ENCODE data around the gene PUS10.

The PUS10 gene

DNA sequence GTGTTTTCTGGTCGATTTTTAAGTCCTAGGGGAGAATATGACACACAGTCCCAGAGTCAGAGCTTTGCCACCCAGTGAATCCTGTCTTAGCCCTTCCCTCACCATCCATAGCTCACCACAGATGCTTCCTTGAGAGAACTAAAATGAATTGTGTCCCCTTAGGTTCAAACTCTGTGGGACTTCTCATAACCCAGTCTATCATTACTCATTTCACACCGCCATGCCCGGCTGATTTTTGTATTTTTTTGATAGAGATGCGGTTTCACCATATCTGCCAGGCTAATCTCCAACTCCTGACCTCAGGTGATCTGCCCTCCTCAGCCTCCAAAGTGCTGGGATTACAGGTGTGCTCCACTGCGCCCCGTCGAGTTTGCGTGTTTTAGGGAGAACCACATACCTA lies 69.9 kb downstream of the PUS10 start:
- ATAC-seq (ENCODE audit: insufficient read depth, low read depth): no peak

DNA sequence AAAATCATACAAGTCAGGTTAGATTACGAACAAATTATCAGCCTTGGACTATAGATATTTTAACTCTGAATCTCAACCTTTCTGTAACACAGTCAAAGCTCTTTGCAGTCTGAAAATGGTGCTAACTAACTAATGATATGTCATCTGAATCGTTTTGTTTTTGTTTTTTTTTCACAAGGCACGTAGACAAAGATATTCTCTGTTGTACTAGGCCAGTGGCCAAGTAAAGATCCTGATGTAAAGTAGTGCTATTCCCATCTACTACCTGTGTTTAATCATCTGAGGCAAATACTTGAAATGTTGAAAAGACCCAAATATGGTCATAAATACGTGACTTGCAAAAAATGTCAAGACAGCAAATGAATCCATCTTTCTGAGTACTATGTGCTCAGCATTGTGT lies 71.0 kb downstream of the PUS10 start:
- TF ChIP-seq EZH2 (IDR thresholded peaks at IDR 0.05; ENCODE audit: borderline replicate concordance, low read depth, low read length, severe bottlenecking): no peak
- TF ChIP-seq, protein P1, sequence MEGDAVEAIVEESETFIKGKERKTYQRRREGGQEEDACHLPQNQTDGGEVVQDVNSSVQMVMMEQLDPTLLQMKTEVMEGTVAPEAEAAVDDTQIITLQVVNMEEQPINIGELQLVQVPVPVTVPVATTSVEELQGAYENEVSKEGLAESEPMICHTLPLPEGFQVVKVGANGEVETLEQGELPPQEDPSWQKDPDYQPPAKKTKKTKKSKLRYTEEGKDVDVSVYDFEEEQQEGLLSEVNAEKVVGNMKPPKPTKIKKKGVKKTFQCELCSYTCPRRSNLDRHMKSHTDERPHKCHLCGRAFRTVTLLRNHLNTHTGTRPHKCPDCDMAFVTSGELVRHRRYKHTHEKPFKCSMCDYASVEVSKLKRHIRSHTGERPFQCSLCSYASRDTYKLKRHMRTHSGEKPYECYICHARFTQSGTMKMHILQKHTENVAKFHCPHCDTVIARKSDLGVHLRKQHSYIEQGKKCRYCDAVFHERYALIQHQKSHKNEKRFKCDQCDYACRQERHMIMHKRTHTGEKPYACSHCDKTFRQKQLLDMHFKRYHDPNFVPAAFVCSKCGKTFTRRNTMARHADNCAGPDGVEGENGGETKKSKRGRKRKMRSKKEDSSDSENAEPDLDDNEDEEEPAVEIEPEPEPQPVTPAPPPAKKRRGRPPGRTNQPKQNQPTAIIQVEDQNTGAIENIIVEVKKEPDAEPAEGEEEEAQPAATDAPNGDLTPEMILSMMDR (IDR thresholded peaks at IDR 0.05; ENCODE audit: borderline replicate concordance, extremely low read depth, low read length, poor library complexity, severe bottlenecking): no peak
- no peak for DNase-seq
- H3K79me2 ChIP-seq (ENCODE audit: insufficient read depth, low read length): no peaks in the 10 kb centered on the region
- H2AFZ ChIP-seq (ENCODE audit: low read depth, low read length): no peak overlapping the region
- no peaks in the 10 kb centered on the region for H4K20me1 ChIP-seq (ENCODE audit: insufficient read depth, low read length)
- no peaks in the 10 kb centered on the region for H3K27me3 ChIP-seq (ENCODE audit: insufficient read depth, low read length, poor library complexity)
- ATAC-seq (ENCODE audit: insufficient read depth, low read depth): no peak
- no peak overlapping the region for H3K4me3 ChIP-seq (ENCODE audit: low read depth in 1 of 2, low read length in 2 of 2)
- no peak overlapping the region for H3K9ac ChIP-seq (ENCODE audit: low read depth, low read length)
- no peaks in the 10 kb centered on the region for H3K4me1 ChIP-seq (ENCODE audit: insufficient read depth, low read length)
- no peak overlapping the region for H3K4me2 ChIP-seq (ENCODE audit: insufficient read depth, low read length)
- no peak overlapping the region for H3K27ac ChIP-seq (ENCODE audit: low read length)
- H3K9me3 ChIP-seq (ENCODE audit: insufficient read depth, low read length, severe bottlenecking): no peaks in the 10 kb centered on the region
- peaks cover 3% of the 10 kb centered on the region; the same call in 1 of the 2 replicates for H3K36me3 ChIP-seq (ENCODE audit: insufficient read depth, low read length)

More for the DNA sequence above, 69.9 kb downstream of the PUS10 start:
- H3K9ac ChIP-seq (ENCODE audit: low read depth, low read length): no peak overlapping the region
- H3K79me2 ChIP-seq (ENCODE audit: insufficient read depth, low read length): no peaks in the 10 kb centered on the region
- H2AFZ ChIP-seq (ENCODE audit: low read depth, low read length): no peak overlapping the region
- no peak overlapping the region for H3K4me3 ChIP-seq (ENCODE audit: low read depth in 1 of 2, low read length in 2 of 2)
- H3K9me3 ChIP-seq (ENCODE audit: insufficient read depth, low read length, severe bottlenecking): no peaks in the 10 kb centered on the region
- no peak overlapping the region for H3K4me2 ChIP-seq (ENCODE audit: insufficient read depth, low read length)
- H4K20me1 ChIP-seq (ENCODE audit: insufficient read depth, low read length): no peaks in the 10 kb centered on the region
- TF ChIP-seq EZH2 (IDR thresholded peaks at IDR 0.05; ENCODE audit: borderline replicate concordance, low read depth, low read length, severe bottlenecking): no peak
- DNase-seq: no peak
- no peaks in the 10 kb centered on the region for H3K27me3 ChIP-seq (ENCODE audit: insufficient read depth, low read length, poor library complexity)
- peaks cover 7% of the 10 kb centered on the region; the same call in 1 of the 2 replicates for H3K36me3 ChIP-seq (ENCODE audit: insufficient read depth, low read length)
- H3K27ac ChIP-seq (ENCODE audit: low read length): no peak overlapping the region
- no peaks in the 10 kb centered on the region for H3K4me1 ChIP-seq (ENCODE audit: insufficient read depth, low read length)

DNA sequence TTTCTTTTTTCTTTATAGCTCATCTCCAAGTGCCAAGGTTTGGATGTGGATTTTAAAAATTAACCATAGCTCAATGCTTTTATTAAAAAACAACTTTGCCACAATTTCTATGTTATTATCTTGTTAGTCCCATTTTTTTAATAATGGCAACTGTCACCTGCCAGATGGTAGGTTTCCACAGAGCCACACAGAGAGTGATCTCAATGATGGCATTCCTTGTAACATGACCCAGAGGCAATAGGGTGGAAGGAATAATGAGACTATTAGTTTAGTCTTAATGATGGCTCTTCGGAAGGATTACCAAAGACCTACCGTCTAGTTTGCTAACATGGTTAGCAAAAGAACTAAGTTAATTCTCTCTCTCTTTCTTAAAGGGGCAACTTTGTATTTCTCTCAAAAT lies 72.7 kb downstream of the PUS10 start:
- H3K4me1 ChIP-seq (ENCODE audit: insufficient read depth, low read length): no peaks in the 10 kb centered on the region
- no peaks in the 10 kb centered on the region for H3K27me3 ChIP-seq (ENCODE audit: insufficient read depth, low read length, poor library complexity)
- H3K36me3 ChIP-seq (ENCODE audit: insufficient read depth, low read length): peaks cover 3% of the 10 kb centered on the region; the same call in 1 of the 2 replicates
- TF ChIP-seq, protein P1 (IDR thresholded peaks at IDR 0.05; ENCODE audit: borderline replicate concordance, extremely low read depth, low read length, poor library complexity, severe bottlenecking): no peak
- no peak for TF ChIP-seq EZH2 (IDR thresholded peaks at IDR 0.05; ENCODE audit: borderline replicate concordance, low read depth, low read length, severe bottlenecking)
- no peaks in the 10 kb centered on the region for H3K79me2 ChIP-seq (ENCODE audit: insufficient read depth, low read length)
- no peak for DNase-seq
- no peak overlapping the region for H3K4me2 ChIP-seq (ENCODE audit: insufficient read depth, low read length)
- no peaks in the 10 kb centered on the region for H3K9me3 ChIP-seq (ENCODE audit: insufficient read depth, low read length, severe bottlenecking)
- ATAC-seq (ENCODE audit: insufficient read depth, low read depth): no peak
- no peak overlapping the region for H3K4me3 ChIP-seq (ENCODE audit: low read depth in 1 of 2, low read length in 2 of 2)
- no peak overlapping the region for H3K27ac ChIP-seq (ENCODE audit: low read length)
- no peak overlapping the region for H3K9ac ChIP-seq (ENCODE audit: low read depth, low read length)
- no peak overlapping the region for H2AFZ ChIP-seq (ENCODE audit: low read depth, low read length)
- H4K20me1 ChIP-seq (ENCODE audit: insufficient read depth, low read length): no peaks in the 10 kb centered on the region

DNA sequence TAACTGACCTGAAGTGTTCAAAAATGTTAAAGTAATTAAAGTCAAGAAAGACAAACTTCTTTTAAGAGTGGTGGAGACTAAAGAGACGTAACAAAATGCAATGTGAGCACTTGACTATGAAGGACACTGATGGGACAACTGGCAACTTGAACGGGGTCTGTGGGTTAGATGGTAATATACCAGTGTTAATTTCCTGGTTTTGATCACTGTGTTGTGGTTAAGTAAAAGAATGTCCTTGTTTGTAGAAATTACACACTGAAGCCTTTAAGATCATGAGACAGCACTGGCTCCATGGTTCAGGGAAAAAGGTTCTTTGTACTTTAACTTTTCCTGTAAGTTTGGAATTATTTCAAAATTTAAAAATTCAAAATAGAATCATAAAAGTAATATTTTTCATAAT lies 78.4 kb downstream of the PUS10 start:
- H3K4me2 ChIP-seq (ENCODE audit: insufficient read depth, low read length): no peak overlapping the region
- H3K4me3 ChIP-seq (ENCODE audit: low read depth in 1 of 2, low read length in 2 of 2): no peak overlapping the region
- no peak for TF ChIP-seq EZH2 (IDR thresholded peaks at IDR 0.05; ENCODE audit: borderline replicate concordance, low read depth, low read length, severe bottlenecking)
- TF ChIP-seq, protein P1 (IDR thresholded peaks at IDR 0.05; ENCODE audit: borderline replicate concordance, extremely low read depth, low read length, poor library complexity, severe bottlenecking): no peak
- no peaks in the 10 kb centered on the region for H3K79me2 ChIP-seq (ENCODE audit: insufficient read depth, low read length)
- no peaks in the 10 kb centered on the region for H4K20me1 ChIP-seq (ENCODE audit: insufficient read depth, low read length)
- no peaks in the 10 kb centered on the region for H3K4me1 ChIP-seq (ENCODE audit: insufficient read depth, low read length)
- H2AFZ ChIP-seq (ENCODE audit: low read depth, low read length): no peak overlapping the region
- H3K27ac ChIP-seq (ENCODE audit: low read length): no peak overlapping the region
- H3K9ac ChIP-seq (ENCODE audit: low read depth, low read length): no peak overlapping the region
- ATAC-seq (ENCODE audit: insufficient read depth, low read depth): peak; percentile 55; the same call in 2 of the 3 replicates
- no peaks in the 10 kb centered on the region for H3K27me3 ChIP-seq (ENCODE audit: insufficient read depth, low read length, poor library complexity)
- no peaks in the 10 kb centered on the region; the same call in 1 of the 2 replicates for H3K36me3 ChIP-seq (ENCODE audit: insufficient read depth, low read length)
- H3K9me3 ChIP-seq (ENCODE audit: insufficient read depth, low read length, severe bottlenecking): no peaks in the 10 kb centered on the region
- no peak for DNase-seq

Measured in DND-41 (cell line).